ENCODE measurements around the gene PSMA5. TPM values are rescaled to one million over a fixed set of nuclear protein-coding genes. Genes with fewer than 3 reads are reported as not detected.

Gene PSMA5
- total and polyA plus RNA-seq, 10 of the 15 experiments (the other 5 are each of a cell fraction or from before 2014, with no cell fraction given): 58.7 to 271 (median 187) TPM

GRCh38 chr1:109438798-109439297 is 12.6 kb upstream of the PSMA5 start:
- ATAC-seq: peak; percentile 90
- RAD21 ChIA-PET (ENCODE audit: unreplicated experiment): no interaction called here
- no peak for TF ChIP-seq BCL3 (IDR thresholded peaks at IDR 0.05; ENCODE audit: borderline replicate concordance, insufficient read depth, low read depth, low read length, poor library complexity, severe bottlenecking)
- TF ChIP-seq ZNF592 (IDR thresholded peaks at IDR 0.05): no peak
- no peak for TF ChIP-seq HCFC1 (IDR thresholded peaks at IDR 0.05; ENCODE audit: low read length)
- TF ChIP-seq MEF2A (IDR thresholded peaks at IDR 0.05; ENCODE audit: insufficient read depth, low read depth, low read length): peak; percentile 68; the same call in 1 of the 2 replicates
- TF ChIP-seq IRF4 (IDR thresholded peaks at IDR 0.05; ENCODE audit: low read depth, low read length): no peak
- TF ChIP-seq POLR2AphosphoS2 (IDR thresholded peaks at IDR 0.05; ENCODE audit: low read depth, low read length): no peak
- no peak for TF ChIP-seq RAD51 (IDR thresholded peaks at IDR 0.05)
- TF ChIP-seq FOS (IDR thresholded peaks at IDR 0.05; ENCODE audit: borderline replicate concordance, extremely low read depth, insufficient read length): no peak
- no peak for TF ChIP-seq SUPT20H (IDR thresholded peaks at IDR 0.05; ENCODE audit: borderline replicate concordance, control insufficient read depth, low read depth, low read length)
- peak; percentile 44 for TF ChIP-seq MEF2B (IDR thresholded peaks at IDR 0.05; ENCODE audit: partially characterized antibody, poor library complexity, severe bottlenecking)
- no peak for TF ChIP-seq HDAC2 (IDR thresholded peaks at IDR 0.05)
- TF ChIP-seq NKRF (conservative IDR thresholded peaks at IDR 0.05): no peak
- TF ChIP-seq ZBTB4 (CRISPR knock-in tag; IDR thresholded peaks at IDR 0.05): no peak

More at GRCh38 chr1:109438798-109439297, 12.6 kb upstream of the PSMA5 start:
- no peak overlapping the region for H3K9ac ChIP-seq (ENCODE audit: control insufficient read depth, insufficient read depth, low read length)
- H4K20me1 ChIP-seq (ENCODE audit: control insufficient read depth, insufficient read depth): no peaks in the 10 kb centered on the region
- no peak overlapping the region for H3K4me2 ChIP-seq (ENCODE audit: control insufficient read depth, insufficient read depth)
- no peaks in the 10 kb centered on the region for H3K27me3 ChIP-seq (replicated peaks in 1 of 2; ENCODE audit: control insufficient read depth in 2 of 2, insufficient read depth in 2 of 2, low read length in 1 of 2)
- H3K27ac ChIP-seq (ENCODE audit: control insufficient read depth, insufficient read depth): no peak overlapping the region
- CTCF ChIA-PET: interaction anchor here (0.8 to 1.5 kb wide), 2 partner anchors 94 to 107 kb away, joined by 3 to 4 read pairs; no protein-coding TSS in a partner anchor
- no peaks in the 10 kb centered on the region for H3K36me3 ChIP-seq (ENCODE audit: control insufficient read depth in 2 of 2, insufficient read depth in 2 of 2, low read length in 1 of 2)
- no peaks in the 10 kb centered on the region for H3K4me1 ChIP-seq (ENCODE audit: control insufficient read depth, insufficient read depth, low read length)
- in situ Hi-C loops (cut with MboI): no loop called here
- 18% methylated on average over 3 of the region's 3 CpGs for WGBS (ENCODE audit: insufficient coverage, insufficient replicate concordance, low lambda C conversion rate, missing lambda C conversion rate)
- intact Hi-C loops (cut with micrococcal nuclease; ENCODE audit: unreplicated experiment): no loop called here
- H3K4me3 ChIP-seq: no peak overlapping the region
- H2AFZ ChIP-seq (ENCODE audit: control insufficient read depth, low read depth, low read length): no peak overlapping the region
- SMC1A ChIA-PET (ENCODE audit: uncharacterized antibody, unreplicated experiment): interaction anchor here (1.3 to 1.7 kb wide), 2 partner anchors 10 to 12 kb away, joined by 3 to 4 read pairs; no protein-coding TSS in a partner anchor
- H3K9me3 ChIP-seq (replicated peaks; ENCODE audit: control insufficient read depth, insufficient read depth, low read length): peaks cover 2% of the 10 kb centered on the region; the same call in 2 of the 3 replicates
- DNase-seq (ENCODE audit: low read depth, low spot score) (no peak), FAIRE-seq (no peak)
- POLR2A ChIA-PET: no interaction called here
- BruUV-seq (replicated peaks): no TSS peak
- H3K79me2 ChIP-seq (ENCODE audit: control insufficient read depth, insufficient read depth, low read length): no peaks in the 10 kb centered on the region
